NCI-H2029 (cell line): ENCODE data around the gene TAS2R7.
"Not testable (repeated sequence)": the region's sequence is repeated elsewhere in the genome, so short reads cannot be mapped to it uniquely, and the experiment has no call there.

Experiments used
- DNase-seq: peaks from one replicate; lab custom pipeline; 2025; lab: John Stamatoyannopoulos, UW

Gene TAS2R7, protein sequence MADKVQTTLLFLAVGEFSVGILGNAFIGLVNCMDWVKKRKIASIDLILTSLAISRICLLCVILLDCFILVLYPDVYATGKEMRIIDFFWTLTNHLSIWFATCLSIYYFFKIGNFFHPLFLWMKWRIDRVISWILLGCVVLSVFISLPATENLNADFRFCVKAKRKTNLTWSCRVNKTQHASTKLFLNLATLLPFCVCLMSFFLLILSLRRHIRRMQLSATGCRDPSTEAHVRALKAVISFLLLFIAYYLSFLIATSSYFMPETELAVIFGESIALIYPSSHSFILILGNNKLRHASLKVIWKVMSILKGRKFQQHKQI

DNA sequence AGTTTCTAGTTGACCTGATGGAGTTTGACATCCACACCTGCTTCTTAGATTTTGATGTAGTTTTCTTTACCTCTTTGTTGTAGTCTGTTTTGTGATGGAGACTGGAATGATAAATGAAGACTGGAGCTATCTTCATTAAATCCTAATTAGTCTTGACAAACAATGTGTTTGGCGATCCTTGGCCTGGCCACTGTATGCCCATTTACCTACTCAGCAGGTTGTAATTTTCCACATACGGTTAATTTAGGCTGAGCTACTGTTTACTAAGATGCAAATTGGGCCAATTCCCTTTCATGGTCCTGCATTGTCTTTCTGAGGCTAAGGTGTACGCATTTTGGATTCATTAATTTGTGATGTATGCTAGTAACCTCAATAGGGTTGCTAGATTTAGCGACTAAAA is at the start of gene TAS2R7:
TAS2R7 (minus strand) TSS at position 41 of the 400 bp plus-strand sequence. CDS start 57 bp downstream, outside the sequence.
- DNase-seq, result no peak

DNA sequence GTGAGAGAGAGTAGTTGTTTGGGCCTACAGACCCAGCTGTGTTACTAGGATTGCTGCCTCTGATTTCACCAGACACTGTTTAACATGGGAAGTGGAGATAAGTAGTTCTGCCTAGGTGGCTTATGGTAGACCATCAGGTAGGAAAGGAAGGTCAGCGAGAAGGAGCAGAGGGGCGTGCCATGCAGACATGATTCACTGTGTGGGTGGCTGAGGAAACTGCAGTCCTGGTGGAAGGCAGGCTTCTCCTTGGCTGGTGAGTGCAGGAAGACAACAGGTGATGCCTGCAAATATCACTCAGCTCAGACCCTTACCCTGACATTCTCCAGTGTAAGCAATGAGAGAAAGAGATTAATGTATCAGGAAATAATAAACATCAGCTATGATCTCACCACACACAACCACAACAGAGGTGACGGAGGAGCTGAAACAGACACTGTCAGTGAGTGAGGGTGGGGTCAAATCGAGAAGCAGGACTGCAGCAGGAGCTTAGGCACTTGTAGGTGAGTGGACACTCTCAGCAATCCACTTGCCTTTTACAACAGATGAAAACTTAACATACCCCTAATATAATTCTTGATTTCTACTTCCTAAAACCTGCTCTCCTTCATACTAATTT is 48.9 kb upstream of the TAS2R7 start:
- no peak for DNase-seq

DNA sequence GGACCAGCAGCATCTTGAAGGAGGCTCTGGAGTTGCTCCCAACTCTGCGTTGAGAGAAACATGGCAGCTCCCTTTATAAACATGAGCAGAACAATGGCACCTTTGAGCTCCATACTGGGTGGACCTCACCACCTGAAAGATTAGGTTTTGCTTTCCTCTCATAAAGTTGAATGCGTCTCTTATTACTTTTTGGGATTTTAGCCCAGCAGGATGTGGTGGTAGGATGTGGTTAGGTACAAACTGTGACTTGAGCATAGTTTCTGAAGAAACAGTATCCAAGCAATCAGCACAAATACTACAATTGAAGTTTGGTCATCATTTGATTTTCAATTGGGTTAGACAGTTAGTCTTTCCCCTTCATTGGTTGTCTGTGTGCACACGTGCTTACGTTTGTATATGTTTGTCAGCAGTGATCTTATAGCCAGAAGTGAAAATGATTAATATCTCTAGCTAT is 47.0 kb upstream of the TAS2R7 start, which contains the start of gene PRR4:
PRR4 (minus strand) TSS at position 51 of the 454 bp plus-strand sequence; CDS start at position 13, 38 bp downstream.
- DNase-seq, result no peak

DNA sequence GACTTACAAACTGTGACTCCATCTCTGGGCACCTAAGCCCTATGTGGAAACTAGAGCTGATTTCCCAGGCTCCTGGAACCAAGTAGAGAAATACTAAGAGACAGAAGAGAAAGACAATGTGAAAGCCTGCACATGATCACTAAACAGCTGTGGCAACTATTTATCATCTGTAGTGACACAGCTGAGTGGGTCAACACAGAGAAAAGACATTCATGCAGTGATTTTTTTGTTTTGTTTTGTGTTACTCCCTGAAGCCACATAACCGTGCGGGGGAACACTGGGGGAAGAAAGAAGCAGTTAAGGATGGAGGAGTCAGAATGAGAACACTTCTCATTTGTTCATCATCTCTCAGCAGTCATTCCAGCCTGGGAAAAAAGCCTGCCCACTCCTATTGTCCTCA is 45.3 kb upstream of the TAS2R7 start:
- no peak for DNase-seq

DNA sequence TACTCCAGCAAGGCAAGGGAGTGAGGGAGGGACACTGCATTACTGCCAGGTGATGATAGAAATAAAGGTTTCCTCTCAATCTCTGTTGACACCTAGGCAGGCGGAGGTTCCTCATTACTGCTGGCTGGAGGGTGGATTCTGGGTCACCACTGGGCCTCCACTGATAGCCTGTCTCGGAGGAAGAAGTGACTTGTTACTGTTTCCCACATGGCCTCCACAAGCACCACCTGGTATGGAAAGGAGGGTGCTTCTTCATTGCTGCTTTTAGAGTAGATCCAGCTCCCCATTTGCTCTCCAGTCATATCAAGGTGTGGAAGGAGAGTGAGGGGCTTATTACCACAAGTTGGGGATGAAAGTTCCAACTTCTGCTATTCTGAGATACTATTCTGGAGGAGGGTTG is 40.4 kb upstream of the TAS2R7 start:
- no peak for DNase-seq

DNA sequence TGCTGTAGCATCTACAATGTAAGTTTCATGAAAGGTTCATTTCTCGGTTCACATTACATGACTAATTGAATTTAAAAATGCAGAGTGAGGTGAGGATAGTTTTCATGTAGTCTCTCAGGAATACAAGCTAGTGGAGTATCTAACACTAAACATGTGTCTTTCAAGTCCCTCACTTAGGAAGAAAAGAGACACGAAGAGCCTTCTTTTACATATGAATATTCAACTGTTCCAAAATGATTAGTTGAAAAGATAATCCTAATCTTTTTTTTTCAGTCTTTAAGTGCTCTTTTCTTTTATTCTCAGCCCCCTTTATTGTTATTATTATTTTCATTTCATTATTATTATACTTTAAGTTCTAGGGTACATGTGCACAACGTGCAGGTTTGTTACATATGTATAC is 36.0 kb upstream of the TAS2R7 start:
- no peak for DNase-seq

DNA sequence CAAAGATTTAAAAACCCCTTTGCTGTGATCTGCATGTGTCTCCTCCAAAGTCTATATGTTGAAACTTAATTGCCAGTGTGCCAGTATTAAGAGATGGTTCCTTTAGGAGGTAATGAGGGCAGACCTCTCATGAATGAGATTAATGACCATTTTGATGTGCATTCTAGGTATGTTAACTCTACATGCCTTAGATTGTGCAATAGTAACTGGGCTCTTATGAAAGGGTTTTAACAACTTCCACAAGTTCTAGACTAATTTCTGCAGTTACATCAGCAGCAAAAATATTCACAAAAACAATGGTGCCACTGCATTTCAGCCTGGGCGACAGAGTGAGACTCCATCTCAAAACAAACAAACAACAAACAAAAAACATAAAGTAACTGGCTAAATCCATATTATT is 27.6 kb upstream of the TAS2R7 start:
- DNase-seq, result no peak

DNA sequence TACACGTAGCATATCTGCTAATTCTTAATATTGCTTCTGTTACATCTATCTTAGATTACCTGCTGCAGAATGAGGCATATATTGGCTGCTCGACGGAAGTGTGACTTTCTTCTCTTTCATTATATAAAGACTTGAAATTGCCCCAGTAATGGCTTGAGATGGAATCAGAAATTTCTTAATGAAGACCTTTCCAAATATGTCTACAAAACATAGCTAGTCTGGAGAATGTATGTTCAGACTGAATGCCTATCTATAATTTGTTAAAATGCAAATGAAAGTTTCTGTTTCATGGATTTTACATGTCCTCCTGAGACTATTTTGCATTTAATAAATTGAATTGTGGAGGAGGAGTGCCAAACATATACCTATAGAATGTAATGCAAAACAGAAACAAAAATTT is 23.8 kb upstream of the TAS2R7 start, which contains the start of gene TAS2R10:
TAS2R10 (minus strand) TSS at position 101 of the 400 bp plus-strand sequence; CDS start at position 12, 89 bp downstream.
- no peak for DNase-seq

DNA sequence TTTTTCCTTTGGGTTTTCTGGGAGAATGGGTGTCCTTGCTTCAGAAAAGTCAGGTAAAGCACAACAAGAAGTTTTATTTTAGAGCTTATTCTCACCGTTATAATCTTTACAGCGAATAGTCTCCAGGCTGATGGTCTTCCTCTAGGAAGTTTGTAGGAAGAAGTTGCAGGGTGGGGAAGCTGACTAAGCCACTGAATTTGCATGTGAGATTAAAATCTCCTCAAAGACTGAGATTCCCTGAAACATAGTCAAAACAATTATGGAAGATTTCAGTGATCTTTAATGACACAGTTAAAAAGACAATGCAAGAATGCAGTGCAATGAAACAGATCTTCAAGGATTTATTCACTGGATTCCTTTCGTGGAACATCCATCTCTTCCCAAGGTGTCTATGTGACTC is 22.5 kb upstream of the TAS2R7 start:
- DNase-seq, result no peak

DNA sequence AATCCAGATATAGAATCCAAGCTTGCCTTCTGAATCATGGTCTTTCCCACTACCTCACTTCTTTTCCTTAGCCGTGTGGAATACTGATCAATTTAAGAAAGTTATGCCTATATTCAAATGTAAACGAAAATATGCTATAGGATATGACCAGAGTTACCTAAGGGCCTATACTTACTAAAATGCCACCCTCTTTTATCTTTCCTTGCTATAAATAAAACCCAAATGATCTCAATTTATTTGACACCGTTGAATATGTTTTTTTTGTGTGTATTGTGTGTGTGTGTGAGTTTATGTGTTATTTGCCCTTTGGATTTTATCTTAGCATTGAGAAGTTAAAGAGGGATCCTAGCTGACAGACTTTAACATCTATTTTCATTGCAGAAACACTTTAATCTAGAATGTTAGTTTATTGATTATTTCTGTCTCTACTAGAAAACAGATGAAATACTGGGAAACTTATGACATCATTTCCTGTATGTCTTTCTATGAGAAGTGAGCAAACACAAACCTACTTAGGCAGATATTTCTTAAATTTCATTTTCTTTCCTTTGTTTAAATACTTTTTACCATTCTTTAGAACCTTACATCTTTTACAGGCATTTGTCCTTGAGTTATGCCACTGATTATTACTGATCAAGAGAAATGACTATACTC is 9.6 kb upstream of the TAS2R7 start:
- DNase-seq, result no peak

DNA sequence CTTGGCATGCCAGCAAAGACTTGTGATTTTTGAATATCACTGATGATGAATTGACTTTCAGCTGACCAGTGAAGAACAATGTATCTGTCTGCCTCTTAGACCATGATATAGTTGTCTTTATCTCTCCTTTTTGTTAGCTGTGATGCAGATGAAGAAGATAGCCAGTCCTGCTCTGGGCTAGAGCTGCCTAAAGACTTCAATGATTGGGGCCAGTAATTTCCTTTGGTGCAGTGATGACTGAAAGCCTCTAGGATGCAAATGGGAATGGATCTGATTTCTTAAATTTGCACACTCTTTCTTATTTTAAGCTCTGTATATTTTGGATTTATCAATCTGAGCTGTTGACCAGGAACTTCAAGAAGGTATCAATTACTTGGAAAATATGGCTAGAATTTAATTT is 7.6 kb upstream of the TAS2R7 start, which contains the start of gene TAS2R9:
TAS2R9 (minus strand) TSS at position 101 of the 400 bp plus-strand sequence; CDS start at position 8, 93 bp downstream.
- no peak for DNase-seq

DNA sequence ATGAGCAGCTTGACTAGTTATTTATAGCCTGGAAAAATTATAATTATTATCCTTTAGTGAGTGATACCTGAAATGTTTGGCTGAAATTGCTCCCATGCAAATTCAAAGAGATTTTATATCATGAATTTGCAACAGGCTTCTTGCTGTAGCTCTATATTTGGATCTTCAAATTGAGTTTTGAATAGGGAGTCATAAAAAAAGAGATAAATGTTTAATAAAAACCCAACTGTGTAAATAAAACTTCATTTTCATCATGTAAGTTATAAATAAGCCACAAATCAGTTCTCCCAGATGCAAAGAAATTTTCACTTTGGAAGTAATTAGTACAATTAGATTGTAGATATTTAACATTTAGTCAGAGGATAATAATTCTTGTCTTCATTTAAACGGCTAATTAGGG is 4.8 kb upstream of the TAS2R7 start, which contains the start of gene TAS2R8:
TAS2R8 (minus strand) TSS at position 101 of the 400 bp plus-strand sequence. CDS start 306 bp downstream, outside the sequence.
- no peak for DNase-seq

DNA sequence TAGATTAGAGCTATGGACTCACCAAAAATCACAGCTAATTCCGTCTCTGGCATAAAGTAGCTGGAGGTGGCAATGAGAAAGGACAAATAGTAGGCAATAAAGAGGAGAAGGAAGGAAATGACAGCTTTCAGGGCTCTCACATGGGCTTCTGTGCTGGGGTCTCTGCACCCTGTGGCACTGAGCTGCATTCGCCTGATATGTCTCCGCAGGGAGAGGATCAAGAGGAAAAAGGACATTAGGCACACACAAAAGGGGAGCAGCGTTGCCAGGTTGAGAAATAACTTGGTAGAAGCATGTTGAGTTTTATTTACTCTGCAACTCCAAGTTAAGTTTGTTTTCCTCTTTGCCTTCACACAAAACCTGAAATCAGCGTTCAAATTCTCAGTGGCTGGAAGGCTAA is 686 bp downstream of the TAS2R7 start:
- DNase-seq, result no peak

DNA sequence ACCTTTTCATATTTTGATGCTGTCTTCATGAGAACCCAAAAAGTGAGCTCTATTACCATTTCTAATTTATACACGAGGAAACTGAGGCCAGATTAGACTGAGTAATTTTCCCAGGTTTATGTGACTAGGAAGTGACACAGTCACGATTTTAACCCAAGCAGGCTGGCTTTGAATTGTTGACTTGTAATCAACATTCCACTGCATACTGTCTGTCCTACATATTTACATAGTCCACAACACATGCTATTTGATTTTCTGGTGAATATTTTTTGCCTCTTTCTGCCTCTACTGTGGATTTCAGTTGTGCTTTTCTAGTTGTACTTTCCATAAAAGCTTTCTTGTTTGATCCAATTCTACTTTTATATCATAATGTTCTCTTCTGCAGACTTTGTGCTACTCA is 8.2 kb downstream of the TAS2R7 start:
- DNase-seq, result no peak

DNA sequence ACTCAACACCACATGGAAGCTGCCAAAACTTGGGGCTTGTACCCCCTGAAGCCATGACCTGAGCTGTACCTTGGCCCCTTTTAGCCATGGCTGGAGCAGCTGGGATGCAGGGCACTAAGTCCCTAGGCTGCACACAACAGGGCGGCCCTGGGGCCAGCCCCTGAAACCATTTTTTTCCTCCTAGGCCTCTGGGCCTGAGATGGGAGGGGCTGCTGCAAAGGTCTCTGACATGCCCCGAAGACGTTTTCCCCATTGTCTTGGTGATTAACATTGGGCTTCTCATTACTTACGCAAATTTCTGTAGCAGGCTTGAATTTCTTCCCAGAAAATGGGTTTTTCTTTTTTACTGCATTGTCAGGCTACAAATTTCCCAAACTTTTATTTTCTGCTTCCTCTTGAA is 10.7 kb downstream of the TAS2R7 start:
- not testable (repeated sequence) for DNase-seq

DNA sequence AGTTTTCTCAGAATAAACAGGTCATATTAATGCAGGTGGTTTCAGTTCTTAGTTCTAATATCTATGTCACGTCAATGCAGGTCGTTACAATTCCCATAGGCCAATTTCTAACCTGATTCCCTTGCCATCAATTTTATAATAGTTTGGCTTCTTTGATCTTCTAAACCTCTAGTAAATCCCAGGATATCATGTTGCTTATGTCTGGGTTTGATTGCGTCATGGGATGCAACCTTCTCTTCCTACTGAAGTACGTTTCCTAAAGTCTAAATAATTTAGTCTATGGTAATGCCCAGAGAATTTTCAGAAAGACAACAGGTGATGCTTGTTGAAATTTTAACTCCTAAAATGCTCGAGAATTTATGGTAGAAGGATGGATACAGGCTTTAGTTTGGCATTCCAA is 19.2 kb downstream of the TAS2R7 start:
- no peak for DNase-seq

DNA sequence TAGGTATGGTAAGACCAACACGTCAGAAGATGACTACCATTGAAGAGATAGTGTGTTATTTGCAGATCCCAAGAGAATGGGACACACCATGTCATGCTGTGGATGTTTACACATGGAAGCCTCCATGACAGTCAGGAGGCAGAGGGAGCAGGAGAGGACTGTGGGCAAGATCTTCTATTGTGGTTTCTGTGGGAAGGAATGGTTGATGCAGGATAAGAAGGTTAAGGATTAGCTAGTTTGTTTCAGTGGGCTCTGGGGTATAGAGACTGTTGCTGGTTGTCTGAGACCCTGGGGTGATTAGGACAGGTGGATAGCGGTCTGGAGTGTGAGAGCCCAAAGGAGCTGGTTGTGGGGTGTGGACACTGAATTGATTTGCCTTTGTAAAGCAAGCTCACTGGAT is 23.3 kb downstream of the TAS2R7 start:
- DNase-seq, result no peak

DNA sequence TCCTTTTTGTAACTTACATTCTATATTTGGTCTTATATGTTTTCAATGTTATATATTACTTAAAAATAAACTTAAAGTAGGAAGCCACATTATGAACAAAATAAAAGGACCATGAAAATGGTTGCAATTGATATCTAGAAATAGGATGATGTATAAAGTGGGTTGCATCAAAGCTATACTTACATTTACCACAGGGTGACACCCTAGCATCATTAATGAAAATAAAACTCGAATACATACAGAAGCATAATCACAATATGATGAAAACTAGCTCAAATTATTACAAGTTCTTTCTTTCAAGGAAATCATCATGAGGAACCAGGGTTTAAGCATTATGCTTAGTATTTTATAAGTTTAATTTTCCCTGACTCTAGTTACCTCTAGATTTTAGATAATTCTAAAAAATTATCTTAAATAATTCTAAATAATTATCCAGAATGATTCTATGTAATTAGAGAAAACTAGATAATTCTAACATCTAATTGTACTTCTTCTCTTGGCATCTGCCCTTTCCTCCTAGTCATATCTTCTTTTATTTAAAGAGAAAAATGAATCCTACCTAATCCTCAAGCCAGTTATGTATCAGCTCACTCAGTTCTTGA is 31.2 kb downstream of the TAS2R7 start:
- peak; percentile 4 for DNase-seq

DNA sequence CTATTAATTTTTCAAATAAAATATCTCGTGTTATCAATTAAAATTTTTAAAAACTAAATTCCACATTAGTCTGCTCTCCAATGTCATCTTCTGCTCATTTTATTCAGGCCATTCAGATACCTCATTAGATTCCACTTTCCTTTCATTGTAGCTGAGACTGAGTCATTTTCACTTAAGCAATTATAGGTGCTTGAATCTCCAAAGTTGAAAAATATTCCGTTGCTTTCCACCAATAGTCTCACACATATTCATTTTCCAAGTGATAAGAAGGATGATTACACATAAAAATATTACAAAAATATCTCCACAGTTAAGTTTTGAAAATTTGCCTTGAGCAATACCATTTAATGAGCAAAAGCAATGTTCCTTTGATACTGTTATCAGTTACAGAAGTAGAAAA is 42.8 kb downstream of the TAS2R7 start:
- no peak for DNase-seq

DNA sequence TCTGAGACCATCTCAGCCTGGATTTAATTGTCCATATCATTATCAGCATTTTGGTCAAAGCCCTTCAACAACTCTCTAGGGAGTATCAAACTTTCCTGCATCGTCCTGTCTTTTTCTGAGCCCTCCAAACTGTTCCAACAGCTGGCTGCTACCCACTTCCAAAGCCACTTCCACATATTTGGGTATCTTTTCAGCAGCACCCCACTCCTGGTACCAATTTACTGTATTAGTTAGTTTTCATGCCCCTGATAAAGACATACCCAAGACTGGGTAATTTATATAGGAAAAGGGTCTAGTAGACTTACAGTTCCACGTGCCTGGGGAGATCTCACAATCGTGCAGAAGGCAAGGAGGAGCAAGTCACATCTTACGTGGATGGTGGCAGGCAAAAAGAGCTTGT is 46.2 kb downstream of the TAS2R7 start:
- no peak for DNase-seq

DNA sequence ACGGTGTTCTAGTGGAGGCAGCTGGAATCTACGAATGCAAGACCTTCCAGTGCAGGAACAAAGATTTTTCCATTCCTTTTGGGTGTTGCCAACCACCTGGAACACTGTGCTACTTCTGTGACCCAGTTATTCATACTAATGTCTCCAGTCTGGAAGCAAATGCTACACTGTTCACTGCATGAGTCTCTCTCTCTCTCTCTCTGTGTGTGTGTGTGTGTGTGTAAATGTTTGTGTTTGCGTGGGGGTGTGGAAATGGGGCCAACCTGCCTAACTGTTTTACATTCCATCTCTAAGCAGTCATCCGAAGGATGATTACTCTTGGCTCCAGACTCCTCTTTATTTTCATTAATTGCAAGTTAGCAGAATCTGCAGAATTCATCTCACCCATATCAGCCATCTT is 49.4 kb downstream of the TAS2R7 start:
- no peak for DNase-seq
